GM12878 (cell line): ENCODE data around the gene PNPLA8. TPM values are rescaled to one million over a fixed set of nuclear protein-coding genes. Genes with fewer than 3 reads are reported as not detected.

ENCODE experiments used
- CBX3 ChIP-seq: fragments of 200-600 bp; sonication (generic); IDR thresholded peaks from 2 replicates; pipeline ENCODE4 v1.6.1; 2016; ENCODE audit warnings: low read depth, borderline replicate concordance
- FOXM1 ChIP-seq: IDR thresholded peaks from 2 replicates; pipeline ENCODE4 v1.6.1; 2012; ENCODE audit warnings: low read depth, mild to moderate bottlenecking, inconsistent platforms, low read length, moderate library complexity
- GABPA ChIP-seq: IDR thresholded peaks from 2 replicates; pipeline ENCODE4 v1.6.1; 2014; ENCODE audit warnings: antibody characterized with exemption, low read depth, mild to moderate bottlenecking, inconsistent platforms
- HDAC6 ChIP-seq: fragments of 200-600 bp; sonication (generic); IDR thresholded peaks from one replicate; pipeline ENCODE4 v1.8.0; 2017; ENCODE audit warnings: antibody characterized with exemption; ENCODE audit not compliant: unreplicated experiment
- MEF2A ChIP-seq: IDR thresholded peaks from 2 replicates; pipeline ENCODE4 v1.6.1; 2011; ENCODE audit warnings: low read depth, mild to moderate bottlenecking, low read length, moderate library complexity; ENCODE audit not compliant: insufficient read depth
- MXI1 ChIP-seq: fragments of 150-350 bp; IDR thresholded peaks from 2 replicates; pipeline ENCODE4 v1.6.1; 2011; ENCODE audit warnings: low read depth, mild to moderate bottlenecking, inconsistent platforms, low read length, improper control_type of control experiment
- NFXL1 ChIP-seq: fragments of 450-650 bp; IDR thresholded peaks from 2 replicates; pipeline ENCODE4 v1.6.1; 2017; ENCODE audit warnings: antibody characterized with exemption, mild to moderate bottlenecking, borderline replicate concordance
- NR2C1 ChIP-seq: fragments of 450-650 bp; IDR thresholded peaks from 2 replicates; pipeline ENCODE4 v1.6.1; 2017; ENCODE audit warnings: antibody characterized with exemption, mild to moderate bottlenecking, moderate library complexity
- RAD21 ChIP-seq: IDR thresholded peaks from 2 replicates; pipeline ENCODE4 v1.6.1; 2011; ENCODE audit warnings: mild to moderate bottlenecking, low read depth, low read length, moderate library complexity; ENCODE audit not compliant: insufficient read depth
- RELB ChIP-seq: fragments of 450-650 bp; IDR thresholded peaks from 2 replicates; pipeline ENCODE4 v1.6.1; 2017; ENCODE audit warnings: low read depth, mild to moderate bottlenecking, moderate library complexity
- SMAD5 ChIP-seq: IDR thresholded peaks from 2 replicates; pipeline ENCODE4 v1.6.1; 2016; ENCODE audit warnings: antibody characterized with exemption, low read depth
- SMC3 ChIP-seq: IDR thresholded peaks from 2 replicates; pipeline ENCODE4 v1.6.1; 2011; ENCODE audit warnings: low read length, improper control_type of control experiment, borderline replicate concordance
- TCF7 ChIP-seq: IDR thresholded peaks from 2 replicates; pipeline ENCODE4 v1.6.1; 2014; ENCODE audit warnings: antibody characterized with exemption, borderline replicate concordance
- ZNF687 ChIP-seq: fragments of 450-650 bp; IDR thresholded peaks from 2 replicates; pipeline ENCODE4 v1.6.1; 2017; ENCODE audit warnings: mild to moderate bottlenecking, moderate library complexity
- ZSCAN29 ChIP-seq: fragments of 450-650 bp; IDR thresholded peaks from 2 replicates; pipeline ENCODE4 v1.6.1; 2017; ENCODE audit warnings: mild to moderate bottlenecking, moderate library complexity
- polyA plus RNA-seq, 11 experiments: library from polyadenylated mRNA; depleted of rRNA in 4 of 11; unstranded in 6 of 11; stranded (reverse) in 5 of 11; fragments of >200 nt; fragmentation: Nextera tagmentation in 4 of 11; fragmentation: Illumina TruSeq in 1 of 11; extraction: Ambion mirVana in 4 of 11; extraction: Trizol in 1 of 11; gene quantifications; 1 replicate in 1 of 11; 2 replicates in 10 of 11; pipeline versions ENCODE4 v1.2.1 to v1.2.3, GENCODE V29; 2011 to 2016; ENCODE audit warnings: inconsistent platforms in 2 of 11, missing spikeins in 2 of 11, low read depth in 1 of 11
- total RNA-seq, 4 experiments: library from RNA; depleted of rRNA in 3 of 4; stranded (reverse); fragments of >200 nt in 3 of 4; fragmentation: Illumina TruSeq in 1 of 4; extraction: Trizol in 1 of 4; gene quantifications; 2 replicates each; pipeline versions ENCODE4 v1.2.1 to v1.2.3, GENCODE V29; 2013 to 2021
- TF ChIP-seq, protein P1 (sequence below): IDR thresholded peaks from 2 replicates; pipeline ENCODE4 v1.6.1; 2012; ENCODE audit warnings: low read length, inconsistent platforms
- TF ChIP-seq, protein P2 (sequence below): fragments of 450-650 bp; IDR thresholded peaks from 2 replicates; pipeline ENCODE4 v1.6.1; 2017; ENCODE audit warnings: borderline replicate concordance
- TF ChIP-seq, protein P3 (sequence below): fragments of 450-650 bp; IDR thresholded peaks from 2 replicates; pipeline ENCODE4 v1.6.1; 2018; ENCODE audit warnings: borderline replicate concordance, mild to moderate bottlenecking; ENCODE audit not compliant: partially characterized antibody

The PNPLA8 gene
- total and polyA plus RNA-seq, 10 of the 15 experiments (the other 5 are each of a cell fraction or from before 2014, with no cell fraction given): 8.0 to 16.3 (median 12.2) TPM

DNA sequence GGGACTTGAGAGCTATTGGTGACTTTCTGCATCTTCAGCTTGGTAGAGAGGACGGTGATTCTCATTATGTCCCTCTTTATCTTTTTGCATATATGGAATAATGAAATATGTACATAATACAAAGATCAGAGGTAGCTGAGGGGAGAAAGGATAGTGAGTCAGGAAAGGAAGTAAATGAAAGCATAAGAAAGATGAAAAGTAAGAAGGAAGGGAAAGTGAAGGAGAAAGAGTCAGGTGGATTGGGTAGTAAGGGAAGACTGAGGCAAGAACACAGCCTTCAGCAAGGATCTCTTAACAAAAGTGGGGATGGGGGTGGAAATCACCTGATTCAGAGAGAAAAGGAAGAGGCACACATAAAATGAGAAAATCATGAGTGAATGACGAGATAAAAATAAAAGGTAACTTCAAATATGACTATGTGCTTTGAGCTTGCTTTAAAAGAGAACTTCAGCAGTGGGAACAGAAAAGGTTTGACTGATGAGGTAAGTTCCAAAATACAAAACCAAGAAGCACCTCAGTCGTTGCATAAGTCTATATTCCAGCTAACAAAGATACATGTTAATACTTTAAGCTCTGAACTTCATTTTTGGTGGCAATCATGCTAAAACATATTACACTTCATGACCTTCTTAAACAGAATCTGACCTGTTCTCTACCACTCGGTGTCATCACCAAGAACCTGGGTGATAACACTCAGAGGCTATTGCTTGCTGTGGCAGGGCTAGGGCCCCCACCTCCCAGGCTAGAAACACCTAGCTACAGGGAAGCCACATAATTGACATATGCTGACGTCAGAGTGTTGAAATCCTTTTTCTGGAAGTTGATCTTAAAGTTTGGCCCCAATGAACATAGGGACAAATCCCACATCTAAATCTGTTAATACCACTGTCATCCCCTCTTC lies 102.6 kb downstream of the PNPLA8 start (continued):
- no peak for TF ChIP-seq RELB
- TF ChIP-seq, protein P1, sequence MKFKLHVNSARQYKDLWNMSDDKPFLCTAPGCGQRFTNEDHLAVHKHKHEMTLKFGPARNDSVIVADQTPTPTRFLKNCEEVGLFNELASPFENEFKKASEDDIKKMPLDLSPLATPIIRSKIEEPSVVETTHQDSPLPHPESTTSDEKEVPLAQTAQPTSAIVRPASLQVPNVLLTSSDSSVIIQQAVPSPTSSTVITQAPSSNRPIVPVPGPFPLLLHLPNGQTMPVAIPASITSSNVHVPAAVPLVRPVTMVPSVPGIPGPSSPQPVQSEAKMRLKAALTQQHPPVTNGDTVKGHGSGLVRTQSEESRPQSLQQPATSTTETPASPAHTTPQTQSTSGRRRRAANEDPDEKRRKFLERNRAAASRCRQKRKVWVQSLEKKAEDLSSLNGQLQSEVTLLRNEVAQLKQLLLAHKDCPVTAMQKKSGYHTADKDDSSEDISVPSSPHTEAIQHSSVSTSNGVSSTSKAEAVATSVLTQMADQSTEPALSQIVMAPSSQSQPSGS: peak; percentile 57; the same call in 1 of the 2 replicates
- no peak for TF ChIP-seq RAD21
- no peak for TF ChIP-seq ZSCAN29
- TF ChIP-seq ZNF687: no peak
- TF ChIP-seq TCF7: peak; percentile 28; the same call in 1 of the 2 replicates
- TF ChIP-seq, protein P2, sequence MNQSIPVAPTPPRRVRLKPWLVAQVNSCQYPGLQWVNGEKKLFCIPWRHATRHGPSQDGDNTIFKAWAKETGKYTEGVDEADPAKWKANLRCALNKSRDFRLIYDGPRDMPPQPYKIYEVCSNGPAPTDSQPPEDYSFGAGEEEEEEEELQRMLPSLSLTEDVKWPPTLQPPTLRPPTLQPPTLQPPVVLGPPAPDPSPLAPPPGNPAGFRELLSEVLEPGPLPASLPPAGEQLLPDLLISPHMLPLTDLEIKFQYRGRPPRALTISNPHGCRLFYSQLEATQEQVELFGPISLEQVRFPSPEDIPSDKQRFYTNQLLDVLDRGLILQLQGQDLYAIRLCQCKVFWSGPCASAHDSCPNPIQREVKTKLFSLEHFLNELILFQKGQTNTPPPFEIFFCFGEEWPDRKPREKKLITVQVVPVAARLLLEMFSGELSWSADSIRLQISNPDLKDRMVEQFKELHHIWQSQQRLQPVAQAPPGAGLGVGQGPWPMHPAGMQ: no peak
- TF ChIP-seq HDAC6: no peak
- TF ChIP-seq, protein P3, sequence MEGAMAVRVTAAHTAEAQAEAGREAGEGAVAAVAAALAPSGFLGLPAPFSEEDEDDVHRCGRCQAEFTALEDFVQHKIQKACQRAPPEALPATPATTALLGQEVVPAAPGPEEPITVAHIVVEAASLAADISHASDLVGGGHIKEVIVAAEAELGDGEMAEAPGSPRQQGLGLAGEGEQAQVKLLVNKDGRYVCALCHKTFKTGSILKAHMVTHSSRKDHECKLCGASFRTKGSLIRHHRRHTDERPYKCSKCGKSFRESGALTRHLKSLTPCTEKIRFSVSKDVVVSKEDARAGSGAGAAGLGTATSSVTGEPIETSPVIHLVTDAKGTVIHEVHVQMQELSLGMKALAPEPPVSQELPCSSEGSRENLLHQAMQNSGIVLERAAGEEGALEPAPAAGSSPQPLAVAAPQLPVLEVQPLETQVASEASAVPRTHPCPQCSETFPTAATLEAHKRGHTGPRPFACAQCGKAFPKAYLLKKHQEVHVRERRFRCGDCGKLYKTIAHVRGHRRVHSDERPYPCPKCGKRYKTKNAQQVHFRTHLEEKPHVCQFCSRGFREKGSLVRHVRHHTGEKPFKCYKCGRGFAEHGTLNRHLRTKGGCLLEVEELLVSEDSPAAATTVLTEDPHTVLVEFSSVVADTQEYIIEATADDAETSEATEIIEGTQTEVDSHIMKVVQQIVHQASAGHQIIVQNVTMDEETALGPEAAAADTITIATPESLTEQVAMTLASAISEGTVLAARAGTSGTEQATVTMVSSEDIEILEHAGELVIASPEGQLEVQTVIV: no peak
- 0 out of 2 replicates have a peak, but pooled peaks have one; percentile 19 for TF ChIP-seq GABPA
- no peak for TF ChIP-seq CBX3
- TF ChIP-seq MEF2A: peak; percentile 82
- TF ChIP-seq NR2C1: no peak
- TF ChIP-seq SMC3: no peak
- no peak for TF ChIP-seq SMAD5
- TF ChIP-seq NFXL1: no peak
- TF ChIP-seq MXI1: no peak
- TF ChIP-seq FOXM1: peak; percentile 60; the same call in 1 of the 2 replicates
